DND-41 (cell line): ENCODE results near the gene VWC2L.

Source experiments
- CTCF ChIP-seq: IDR thresholded peaks from 2 replicates; pipeline ENCODE4 v1.5.1; 2012; ENCODE audit warnings: borderline replicate concordance, low read length, moderate library complexity, mild to moderate bottlenecking; ENCODE audit not compliant: poor library complexity, severe bottlenecking; ENCODE audit errors: extremely low read depth
- EZH2 ChIP-seq: IDR thresholded peaks from 3 replicates; pipeline ENCODE4 v1.6.1; 2012; ENCODE audit warnings: borderline replicate concordance, low read depth, mild to moderate bottlenecking, moderate library complexity, low read length, inconsistent platforms; ENCODE audit not compliant: severe bottlenecking

GRCh38 chr2:214477305-214477704 is 66.5 kb downstream of the VWC2L start:
- TF ChIP-seq CTCF (no peak), EZH2 (no peak)
